Measurements from ENCODE around the gene LRIG1.

LRIG1 gene

DNA sequence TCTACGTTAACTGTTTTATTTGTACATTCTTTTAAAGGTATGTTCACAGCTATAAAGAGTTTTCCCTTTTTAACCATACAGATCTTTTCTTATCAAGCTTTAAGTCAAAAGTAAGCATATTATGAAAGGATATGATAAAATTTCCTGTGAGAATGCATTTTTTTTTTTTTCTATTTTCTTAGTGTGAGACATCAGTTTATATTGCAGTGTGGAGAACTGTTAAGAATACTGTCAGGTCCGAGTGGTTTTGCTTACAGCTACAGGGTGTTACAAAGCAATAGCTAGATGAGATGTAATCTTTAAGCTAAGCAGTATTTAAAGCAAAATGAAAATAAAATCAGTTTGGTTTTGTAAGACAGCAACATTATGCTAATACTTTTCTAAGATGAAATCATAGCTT is 146.8 kb downstream of the LRIG1 start:
- DNase-seq (ENCODE audit: extremely low read depth, insufficient read length): no peak
- no peak overlapping the region for H3K4me3 ChIP-seq (replicated peaks; ENCODE audit: low read depth, low read length)
- no peaks in the 10 kb centered on the region for H3K27me3 ChIP-seq (replicated peaks; ENCODE audit: control insufficient read depth, insufficient read depth, low read length)
- no peaks in the 10 kb centered on the region for H3K36me3 ChIP-seq (ENCODE audit: control insufficient read depth, insufficient read depth, low read length)
- TF ChIP-seq, protein P1, sequence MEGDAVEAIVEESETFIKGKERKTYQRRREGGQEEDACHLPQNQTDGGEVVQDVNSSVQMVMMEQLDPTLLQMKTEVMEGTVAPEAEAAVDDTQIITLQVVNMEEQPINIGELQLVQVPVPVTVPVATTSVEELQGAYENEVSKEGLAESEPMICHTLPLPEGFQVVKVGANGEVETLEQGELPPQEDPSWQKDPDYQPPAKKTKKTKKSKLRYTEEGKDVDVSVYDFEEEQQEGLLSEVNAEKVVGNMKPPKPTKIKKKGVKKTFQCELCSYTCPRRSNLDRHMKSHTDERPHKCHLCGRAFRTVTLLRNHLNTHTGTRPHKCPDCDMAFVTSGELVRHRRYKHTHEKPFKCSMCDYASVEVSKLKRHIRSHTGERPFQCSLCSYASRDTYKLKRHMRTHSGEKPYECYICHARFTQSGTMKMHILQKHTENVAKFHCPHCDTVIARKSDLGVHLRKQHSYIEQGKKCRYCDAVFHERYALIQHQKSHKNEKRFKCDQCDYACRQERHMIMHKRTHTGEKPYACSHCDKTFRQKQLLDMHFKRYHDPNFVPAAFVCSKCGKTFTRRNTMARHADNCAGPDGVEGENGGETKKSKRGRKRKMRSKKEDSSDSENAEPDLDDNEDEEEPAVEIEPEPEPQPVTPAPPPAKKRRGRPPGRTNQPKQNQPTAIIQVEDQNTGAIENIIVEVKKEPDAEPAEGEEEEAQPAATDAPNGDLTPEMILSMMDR (IDR thresholded peaks at IDR 0.05; ENCODE audit: insufficient read depth, low read length, poor library complexity, severe bottlenecking): no peak

- H3K36me3 ChIP-seq (ENCODE audit: control insufficient read depth, insufficient read depth, low read length): no peaks in the 10 kb centered on the region
- H3K4me3 ChIP-seq (replicated peaks; ENCODE audit: low read depth, low read length): no peak overlapping the region
- no peaks in the 10 kb centered on the region for H3K27me3 ChIP-seq (replicated peaks; ENCODE audit: control insufficient read depth, insufficient read depth, low read length)
- no peak for DNase-seq (ENCODE audit: extremely low read depth, insufficient read length)
- TF ChIP-seq, protein P1 (IDR thresholded peaks at IDR 0.05; ENCODE audit: insufficient read depth, low read length, poor library complexity, severe bottlenecking): no peak
Measured at GRCh38 chr3:66353530-66353929, 147.3 kb downstream of the LRIG1 start.

DNA sequence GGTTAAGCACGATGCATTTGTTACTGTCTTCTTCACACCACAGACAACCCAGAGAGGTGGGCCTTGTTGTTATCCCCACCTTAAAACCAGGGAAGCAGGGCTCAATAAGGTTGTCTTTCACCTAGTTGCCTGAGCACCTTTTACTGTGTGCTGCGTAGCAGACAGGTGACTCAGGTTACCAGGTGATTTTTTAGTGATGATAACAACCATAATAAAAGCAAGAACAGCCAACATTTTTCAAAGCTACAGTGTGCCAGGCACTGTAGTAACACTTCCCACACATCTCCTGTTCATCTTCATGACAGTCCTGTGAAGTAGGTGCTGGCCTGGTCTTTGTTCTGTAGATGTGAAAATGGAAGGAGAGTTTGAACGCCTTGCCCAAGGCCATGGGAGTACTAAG is 147.8 kb downstream of the LRIG1 start:
- DNase-seq (ENCODE audit: extremely low read depth, insufficient read length): no peak
- Histone ChIP-seq H3K36me3 (ENCODE audit: control insufficient read depth, insufficient read depth, low read length) (no peaks in the 10 kb centered on the region), H3K4me3 (replicated peaks; ENCODE audit: low read depth, low read length) (no peak overlapping the region), H3K27me3 (replicated peaks; ENCODE audit: control insufficient read depth, insufficient read depth, low read length) (no peaks in the 10 kb centered on the region)
- TF ChIP-seq, protein P1 (IDR thresholded peaks at IDR 0.05; ENCODE audit: insufficient read depth, low read length, poor library complexity, severe bottlenecking): no peak

DNA sequence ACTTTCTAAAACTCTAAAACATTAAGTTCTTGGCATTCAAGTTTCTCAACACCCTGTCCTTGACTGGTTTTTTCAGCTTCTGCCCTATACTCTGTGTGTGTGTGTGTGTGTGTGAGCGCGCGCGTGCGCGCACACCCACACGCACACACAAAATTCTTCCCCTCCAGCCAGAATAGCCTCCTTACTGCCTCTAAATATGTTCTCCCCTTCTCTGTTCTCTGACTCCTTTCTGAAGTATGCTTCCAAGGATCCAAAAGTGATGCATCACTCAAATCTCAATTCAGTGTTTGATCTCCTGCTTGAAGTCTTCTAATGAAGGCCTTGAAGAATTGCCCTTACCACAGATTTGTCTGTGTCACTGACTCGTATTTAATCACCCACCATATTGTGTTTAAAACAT is 150.2 kb downstream of the LRIG1 start:
- Histone ChIP-seq H3K36me3 (ENCODE audit: control insufficient read depth, insufficient read depth, low read length) (0 out of 2 replicates have a peak, but pooled peaks cover 2% of the 10 kb centered on the region), H3K27me3 (replicated peaks; ENCODE audit: control insufficient read depth, insufficient read depth, low read length) (no peaks in the 10 kb centered on the region), H3K4me3 (replicated peaks; ENCODE audit: low read depth, low read length) (no peak overlapping the region)
- TF ChIP-seq, protein P1 (IDR thresholded peaks at IDR 0.05; ENCODE audit: insufficient read depth, low read length, poor library complexity, severe bottlenecking): no peak
- DNase-seq (ENCODE audit: extremely low read depth, insufficient read length): no peak

- TF ChIP-seq, protein P1 (IDR thresholded peaks at IDR 0.05; ENCODE audit: insufficient read depth, low read length, poor library complexity, severe bottlenecking): no peak
- H3K4me3 ChIP-seq (replicated peaks; ENCODE audit: low read depth, low read length): no peak overlapping the region
- 0 out of 2 replicates have a peak, but pooled peaks cover 2% of the 10 kb centered on the region for H3K36me3 ChIP-seq (ENCODE audit: control insufficient read depth, insufficient read depth, low read length)
- H3K27me3 ChIP-seq (replicated peaks; ENCODE audit: control insufficient read depth, insufficient read depth, low read length): no peaks in the 10 kb centered on the region
- DNase-seq (ENCODE audit: extremely low read depth, insufficient read length): no peak
Measured at GRCh38 chr3:66348704-66349103, 152.1 kb downstream of the LRIG1 start.

All from GM06990 (cell line).